Endothelial cell of umbilical vein (primary cell): ENCODE results near the gene PRR18.

Source experiments
- EZH2 ChIP-seq: IDR thresholded peaks from 2 replicates; pipeline ENCODE4 v1.6.1; 2012; ENCODE audit warnings: borderline replicate concordance, low read depth, mild to moderate bottlenecking, moderate library complexity, low read length, inconsistent platforms; ENCODE audit not compliant: severe bottlenecking
- FOS ChIP-seq: IDR thresholded peaks from 2 replicates; pipeline ENCODE4 v1.6.1; 2011; ENCODE audit warnings: mild to moderate bottlenecking, low read length, moderate library complexity, borderline replicate concordance; ENCODE audit not compliant: insufficient read depth
- GATA2 ChIP-seq: IDR thresholded peaks from 2 replicates; pipeline ENCODE4 v1.7.0; 2011; ENCODE audit warnings: low read depth, mild to moderate bottlenecking, moderate library complexity, mixed read lengths, low read length; ENCODE audit not compliant: insufficient read length, insufficient read depth
- JUN ChIP-seq: IDR thresholded peaks from 2 replicates; pipeline ENCODE4 v1.6.1; 2011; ENCODE audit warnings: borderline replicate concordance, low read depth; ENCODE audit not compliant: insufficient read length, insufficient read depth
- POLR2A ChIP-seq: IDR thresholded peaks from 2 replicates; pipeline ENCODE4 v1.6.1; 2012; ENCODE audit warnings: low read depth, mild to moderate bottlenecking, control low read depth, low read length
- POLR2AphosphoS5 ChIP-seq: IDR thresholded peaks from 2 replicates; pipeline ENCODE4 v1.6.1; 2012; ENCODE audit warnings: low read depth, mild to moderate bottlenecking, control low read depth, low read length, moderate library complexity; ENCODE audit not compliant: insufficient read depth
- TF ChIP-seq, protein P1 (sequence below), 2 donors: IDR thresholded peaks; 1 replicate in 1 of 2; 2 replicates in 1 of 2; pipeline ENCODE4 v1.5.1; 2011; ENCODE audit warnings: low read length in 2 of 2, mild to moderate bottlenecking in 2 of 2, moderate library complexity in 2 of 2, control low read depth in 1 of 2, inconsistent platforms in 1 of 2, low read depth in 1 of 2; ENCODE audit not compliant: insufficient read depth in 1 of 2; ENCODE audit errors: extremely low read depth in 1 of 2

DNA sequence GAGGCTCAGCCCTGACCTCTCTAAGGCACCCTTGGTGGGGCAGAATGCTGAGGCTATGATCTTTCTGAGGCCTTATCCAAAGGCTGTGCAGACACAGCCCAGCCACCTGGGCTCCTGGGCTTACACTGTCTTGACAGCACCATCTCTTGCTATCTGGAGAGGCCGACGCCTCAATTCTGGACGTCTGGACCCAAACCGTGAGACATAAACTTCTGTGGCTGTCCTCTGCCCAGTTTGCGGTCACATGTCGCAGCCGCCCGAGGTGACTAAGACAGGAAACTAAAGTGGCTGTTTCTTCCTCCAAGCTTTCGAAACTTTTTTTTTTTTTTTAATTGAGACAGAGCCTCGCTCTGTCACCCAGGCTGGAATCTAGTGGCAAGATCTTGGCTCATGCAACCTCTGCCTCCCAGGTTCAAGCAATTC is 49.3 kb downstream of the PRR18 start:
- TF ChIP-seq, protein P1, sequence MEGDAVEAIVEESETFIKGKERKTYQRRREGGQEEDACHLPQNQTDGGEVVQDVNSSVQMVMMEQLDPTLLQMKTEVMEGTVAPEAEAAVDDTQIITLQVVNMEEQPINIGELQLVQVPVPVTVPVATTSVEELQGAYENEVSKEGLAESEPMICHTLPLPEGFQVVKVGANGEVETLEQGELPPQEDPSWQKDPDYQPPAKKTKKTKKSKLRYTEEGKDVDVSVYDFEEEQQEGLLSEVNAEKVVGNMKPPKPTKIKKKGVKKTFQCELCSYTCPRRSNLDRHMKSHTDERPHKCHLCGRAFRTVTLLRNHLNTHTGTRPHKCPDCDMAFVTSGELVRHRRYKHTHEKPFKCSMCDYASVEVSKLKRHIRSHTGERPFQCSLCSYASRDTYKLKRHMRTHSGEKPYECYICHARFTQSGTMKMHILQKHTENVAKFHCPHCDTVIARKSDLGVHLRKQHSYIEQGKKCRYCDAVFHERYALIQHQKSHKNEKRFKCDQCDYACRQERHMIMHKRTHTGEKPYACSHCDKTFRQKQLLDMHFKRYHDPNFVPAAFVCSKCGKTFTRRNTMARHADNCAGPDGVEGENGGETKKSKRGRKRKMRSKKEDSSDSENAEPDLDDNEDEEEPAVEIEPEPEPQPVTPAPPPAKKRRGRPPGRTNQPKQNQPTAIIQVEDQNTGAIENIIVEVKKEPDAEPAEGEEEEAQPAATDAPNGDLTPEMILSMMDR (IDR thresholded peaks at IDR 0.05; ENCODE audit: extremely low read depth in 1 of 2, insufficient read depth in 1 of 2, low read depth in 1 of 2, low read length in 2 of 2): no peak
- TF ChIP-seq POLR2AphosphoS5: no peak
- TF ChIP-seq POLR2A: no peak
- TF ChIP-seq EZH2: no peak
- no peak for TF ChIP-seq JUN
- TF ChIP-seq GATA2: no peak
- TF ChIP-seq FOS: no peak
